GM19328 (cell line): ENCODE results near the gene SQSTM1.
A peak's percentile ranks its signal among the peaks of the same experiment; 100 is the strongest.

ENCODE experiments used
- ATAC-seq: cut with Tn5 transposase; IDR thresholded peaks from one replicate; pipeline ENCODE4 v1.9.1; 2021; ENCODE audit warnings: mild to moderate bottlenecking, moderate library complexity; ENCODE audit not compliant: unreplicated experiment

SQSTM1 gene

GRCh38 chr5:179794575-179794974, 26.1 kb upstream of the SQSTM1 start:
- no peak for ATAC-seq

DNA sequence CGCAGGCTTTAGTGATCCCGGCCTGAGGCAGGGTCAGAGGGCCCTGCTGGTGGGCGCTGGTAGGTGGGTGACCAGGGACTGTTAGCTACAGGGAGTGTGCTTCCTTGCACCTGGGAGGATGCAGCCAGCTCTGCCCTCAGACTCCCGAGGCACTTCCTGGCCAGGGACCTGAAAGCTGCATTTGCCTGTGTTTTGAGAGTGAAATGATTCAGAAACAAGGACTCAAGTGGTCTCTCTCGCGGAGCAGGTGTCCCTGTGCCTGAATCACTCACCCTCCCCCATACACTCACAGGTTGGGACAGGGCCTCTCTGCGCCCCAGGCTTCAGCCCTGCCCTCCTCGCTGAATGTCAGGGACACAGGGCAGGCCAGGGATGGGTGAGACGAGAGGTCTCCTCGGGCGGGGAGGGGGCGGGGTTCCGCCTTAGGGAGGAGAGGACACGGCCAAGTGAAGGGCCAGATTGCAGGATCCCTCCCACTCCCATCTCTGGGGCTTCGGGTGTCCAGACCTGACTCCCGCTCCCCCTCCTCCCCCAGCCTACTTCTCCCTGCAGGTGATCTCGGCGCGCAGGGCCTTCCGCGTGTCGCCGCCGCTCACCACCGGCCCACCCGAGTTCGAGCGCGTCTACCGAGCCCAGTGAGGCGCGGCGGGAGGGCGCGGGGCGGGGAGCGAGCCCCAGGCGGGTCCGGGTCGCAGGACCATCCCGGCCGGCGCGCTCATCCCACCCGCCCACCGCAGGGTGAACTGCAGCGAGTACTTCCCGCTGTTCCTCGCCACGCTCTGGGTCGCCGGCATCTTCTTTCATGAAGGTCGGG, 25.4 kb upstream of the SQSTM1 start:
- ATAC-seq = no peak

DNA sequence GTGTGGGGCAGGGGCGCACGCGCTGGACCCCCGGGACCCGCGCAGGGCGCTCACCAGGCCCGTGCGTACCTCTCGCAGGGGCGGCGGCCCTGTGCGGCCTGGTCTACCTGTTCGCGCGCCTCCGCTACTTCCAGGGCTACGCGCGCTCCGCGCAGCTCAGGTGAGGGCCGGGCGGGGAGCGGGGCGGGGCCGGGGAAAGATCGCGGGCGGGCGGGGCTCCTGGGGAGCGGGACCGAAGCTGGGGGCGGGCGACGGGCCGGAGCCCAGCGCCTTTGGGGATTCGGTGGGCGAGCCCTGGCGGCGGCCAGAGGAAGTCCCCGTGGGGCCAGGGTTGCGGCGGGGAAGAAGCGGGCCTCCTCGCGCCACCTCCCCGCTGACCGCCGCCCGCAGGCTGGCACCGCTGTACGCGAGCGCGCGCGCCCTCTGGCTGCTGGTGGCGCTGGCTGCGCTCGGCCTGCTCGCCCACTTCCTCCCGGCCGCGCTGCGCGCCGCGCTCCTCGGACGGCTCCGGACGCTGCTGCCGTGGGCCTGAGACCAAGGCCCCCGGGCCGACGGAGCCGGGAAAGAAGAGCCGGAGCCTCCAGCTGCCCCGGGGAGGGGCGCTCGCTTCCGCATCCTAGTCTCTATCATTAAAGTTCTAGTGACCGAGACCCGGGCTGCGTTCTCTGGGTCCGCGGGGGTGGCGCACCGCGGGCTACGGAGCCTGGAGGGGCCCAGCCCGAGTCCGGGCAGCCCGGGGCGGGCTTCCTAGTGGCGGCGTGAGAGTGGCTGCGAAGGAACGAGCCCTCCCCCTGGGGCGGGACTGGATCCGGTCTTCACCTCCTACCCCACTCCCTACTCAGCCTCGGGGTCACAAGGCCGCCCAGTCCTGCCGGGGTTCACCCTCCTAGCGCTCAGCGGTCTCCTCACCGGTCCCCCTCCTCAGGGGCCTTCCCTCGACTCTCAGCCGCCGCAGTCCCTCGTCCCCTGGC, 24.6 kb upstream of the SQSTM1 start:
- ATAC-seq = peak; percentile 68

DNA sequence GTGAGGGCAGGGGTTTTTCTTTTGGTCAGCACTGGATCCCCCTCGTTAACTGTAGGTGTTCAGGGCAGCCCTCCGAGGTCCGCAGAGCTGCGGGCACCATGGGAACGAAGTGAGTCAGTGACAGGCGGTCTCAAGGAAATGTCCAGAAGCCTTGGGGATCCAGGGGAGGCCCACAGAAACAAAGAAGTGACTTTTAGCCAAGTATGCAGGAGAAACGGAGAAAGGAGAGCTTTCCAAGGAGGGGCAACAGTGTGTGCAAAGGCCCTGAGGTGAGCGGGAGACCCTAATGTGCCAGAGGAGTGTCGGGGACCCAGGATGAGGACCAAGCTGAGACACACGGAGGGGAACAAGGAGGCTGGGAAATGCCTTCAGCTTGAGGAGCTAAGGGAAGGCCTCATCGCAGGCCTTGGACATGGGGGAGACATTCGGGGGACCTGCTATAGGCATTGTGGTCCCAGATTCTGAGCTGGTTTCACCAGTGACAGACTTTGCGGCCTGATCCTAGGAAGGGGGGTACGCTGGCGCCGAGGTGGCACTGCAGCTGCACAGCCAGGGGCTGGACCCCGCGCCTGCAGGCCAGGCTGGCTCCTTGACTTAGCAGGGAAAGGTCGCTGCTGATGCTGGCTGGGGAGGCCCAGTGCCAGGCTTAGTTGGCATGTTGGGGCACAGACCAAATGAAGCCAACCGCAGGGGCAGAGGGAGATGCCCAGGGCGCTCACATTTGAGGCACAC, 23.7 kb upstream of the SQSTM1 start:
- no peak for ATAC-seq

- ATAC-seq = no peak
Observed at GRCh38 chr5:179797741-179798140, 23.0 kb upstream of the SQSTM1 start.

DNA sequence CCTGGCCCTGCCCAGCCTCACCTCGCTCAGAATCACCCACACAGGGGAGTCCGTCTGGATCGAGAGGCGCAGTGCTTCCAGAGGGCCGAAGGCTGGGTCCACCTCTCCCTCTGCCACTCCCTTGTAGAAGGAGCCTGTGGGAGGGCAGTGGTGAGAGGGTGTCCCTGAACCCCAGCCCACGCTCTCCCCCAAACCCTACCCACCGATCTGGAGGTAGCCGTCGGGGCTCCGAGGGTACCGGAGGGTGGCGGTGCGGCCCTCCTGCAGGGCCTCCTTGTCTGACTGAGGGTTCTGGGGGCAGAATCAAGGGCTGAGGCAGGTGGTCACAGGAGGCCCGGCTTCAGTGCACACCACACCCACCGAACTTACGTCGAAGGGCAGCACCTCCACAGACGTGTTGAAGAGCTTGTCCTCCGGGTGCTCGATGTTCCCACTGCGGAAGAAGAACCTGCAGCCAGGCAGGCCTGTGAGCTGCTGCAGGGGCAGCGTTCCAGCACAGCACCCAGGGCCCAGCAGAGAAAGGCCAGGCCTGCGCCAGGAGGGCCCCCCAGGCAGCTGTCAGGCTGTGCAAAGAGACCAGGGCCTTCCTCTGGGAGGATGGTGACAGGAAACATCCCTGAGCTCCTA, 22.4 kb upstream of the SQSTM1 start:
- ATAC-seq = no peak

DNA sequence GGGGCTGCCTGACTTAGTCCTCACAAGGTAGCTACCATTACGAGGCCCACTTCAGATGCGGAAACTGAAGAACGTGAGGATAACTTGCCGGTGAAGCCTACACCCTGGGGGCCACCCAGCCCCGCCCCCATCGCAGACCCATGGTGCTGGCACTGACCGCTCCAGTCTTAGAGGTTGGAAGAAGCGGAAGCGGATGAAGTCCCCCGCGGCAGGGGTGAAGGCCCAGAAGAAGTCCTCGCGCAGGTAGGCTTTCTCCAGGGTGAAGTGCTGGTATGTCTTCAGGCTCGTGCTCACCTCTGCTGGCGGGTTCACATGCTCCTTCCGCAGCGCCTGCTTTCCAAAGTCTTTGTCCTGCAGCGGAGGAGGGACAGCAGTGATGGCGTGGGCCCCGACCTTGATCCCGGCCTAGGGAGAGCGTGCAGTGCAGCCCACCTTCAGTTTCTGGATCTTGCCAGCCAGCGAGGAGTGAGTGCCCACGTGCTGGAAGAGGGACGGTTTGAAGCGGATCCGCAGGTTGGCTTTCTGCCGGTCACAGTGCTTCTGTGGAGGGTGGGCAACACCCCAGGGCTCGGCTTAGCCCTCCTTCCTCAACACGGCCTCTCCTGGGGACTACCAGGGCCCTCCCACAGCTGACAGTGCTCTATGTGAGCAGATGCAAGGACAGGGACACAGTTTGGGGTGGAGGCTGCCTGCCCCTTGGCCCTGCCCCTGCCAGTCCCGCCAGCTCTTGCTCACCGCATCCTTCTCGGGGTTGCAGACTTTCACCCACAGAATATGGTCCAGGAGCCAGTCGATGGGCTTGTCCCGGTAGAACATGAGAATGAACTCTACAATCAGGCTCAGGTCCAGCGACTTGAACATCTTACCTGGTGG, 21.7 kb upstream of the SQSTM1 start:
- no peak for ATAC-seq

DNA sequence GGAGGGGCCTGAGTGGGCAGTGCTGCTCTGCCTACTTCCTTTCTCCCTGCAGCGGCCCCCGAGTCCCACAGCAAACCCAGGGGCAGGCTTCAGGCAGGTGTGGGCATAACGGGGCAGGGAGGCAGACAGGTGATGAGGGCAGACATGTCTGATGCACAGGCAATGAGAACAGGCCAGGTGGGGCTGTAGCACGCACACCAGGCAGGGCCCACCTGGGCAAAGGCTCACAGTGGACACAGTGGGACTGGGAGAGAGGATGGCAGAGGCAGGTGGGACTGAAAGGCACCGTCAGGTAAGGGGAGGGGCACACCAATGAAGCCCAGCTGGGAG, 21.1 kb upstream of the SQSTM1 start:
- ATAC-seq = no peak

DNA sequence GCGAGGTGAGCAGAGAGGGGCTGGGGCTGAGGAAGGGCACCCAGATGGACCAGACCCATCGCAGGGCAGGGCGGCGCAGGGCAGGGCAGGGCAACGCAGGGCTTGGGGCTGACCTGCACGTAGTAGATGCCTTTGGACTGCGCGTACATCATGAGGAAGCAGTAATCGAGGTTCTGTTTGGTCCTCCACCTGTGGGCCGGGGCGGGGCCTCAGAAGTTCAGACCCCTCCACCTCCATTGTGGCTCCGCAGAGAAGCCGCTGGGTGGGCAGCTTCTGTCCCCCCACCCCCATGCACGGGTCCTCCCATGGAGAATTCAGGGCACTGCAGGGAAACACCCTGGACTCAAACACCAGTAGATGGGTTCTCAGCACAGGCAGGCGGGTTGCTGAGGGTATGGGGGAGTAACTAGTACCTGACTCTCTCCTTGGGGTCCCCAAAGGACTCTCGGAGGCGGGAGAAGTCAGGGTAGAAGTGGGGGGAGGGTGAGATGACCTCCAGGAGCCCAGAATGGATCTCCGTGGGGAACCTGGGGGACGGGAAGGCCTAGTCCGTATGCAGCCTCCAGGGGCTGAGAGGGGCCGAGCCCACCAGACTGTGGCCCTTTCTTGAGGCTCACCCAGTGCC, 20.5 kb upstream of the SQSTM1 start:
- no peak for ATAC-seq

DNA sequence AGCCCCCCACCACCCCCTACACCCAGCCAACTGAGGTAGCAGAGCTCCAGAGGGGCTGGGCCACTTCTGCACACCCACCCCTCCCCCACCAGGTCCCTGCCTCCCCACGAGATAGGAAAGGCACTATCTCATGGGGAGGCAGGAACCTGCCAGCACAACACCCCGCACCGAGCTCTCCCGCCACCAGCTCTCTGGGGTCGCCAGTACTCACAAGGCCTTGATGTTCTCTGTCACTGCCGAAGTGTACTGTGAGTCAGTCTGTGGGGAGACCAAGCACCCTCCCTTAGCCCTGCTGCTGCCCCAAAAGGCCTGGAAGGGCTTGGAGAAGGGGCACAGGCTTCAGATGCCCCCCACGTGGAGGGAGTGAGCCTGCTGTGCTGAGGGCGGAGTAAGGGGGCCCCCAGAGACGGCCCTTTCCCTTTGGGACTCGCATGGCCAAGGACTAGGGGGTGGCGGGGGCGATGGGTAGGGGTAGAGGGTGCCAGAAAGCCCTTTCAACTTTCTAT, 20.0 kb upstream of the SQSTM1 start:
- ATAC-seq = no peak

DNA sequence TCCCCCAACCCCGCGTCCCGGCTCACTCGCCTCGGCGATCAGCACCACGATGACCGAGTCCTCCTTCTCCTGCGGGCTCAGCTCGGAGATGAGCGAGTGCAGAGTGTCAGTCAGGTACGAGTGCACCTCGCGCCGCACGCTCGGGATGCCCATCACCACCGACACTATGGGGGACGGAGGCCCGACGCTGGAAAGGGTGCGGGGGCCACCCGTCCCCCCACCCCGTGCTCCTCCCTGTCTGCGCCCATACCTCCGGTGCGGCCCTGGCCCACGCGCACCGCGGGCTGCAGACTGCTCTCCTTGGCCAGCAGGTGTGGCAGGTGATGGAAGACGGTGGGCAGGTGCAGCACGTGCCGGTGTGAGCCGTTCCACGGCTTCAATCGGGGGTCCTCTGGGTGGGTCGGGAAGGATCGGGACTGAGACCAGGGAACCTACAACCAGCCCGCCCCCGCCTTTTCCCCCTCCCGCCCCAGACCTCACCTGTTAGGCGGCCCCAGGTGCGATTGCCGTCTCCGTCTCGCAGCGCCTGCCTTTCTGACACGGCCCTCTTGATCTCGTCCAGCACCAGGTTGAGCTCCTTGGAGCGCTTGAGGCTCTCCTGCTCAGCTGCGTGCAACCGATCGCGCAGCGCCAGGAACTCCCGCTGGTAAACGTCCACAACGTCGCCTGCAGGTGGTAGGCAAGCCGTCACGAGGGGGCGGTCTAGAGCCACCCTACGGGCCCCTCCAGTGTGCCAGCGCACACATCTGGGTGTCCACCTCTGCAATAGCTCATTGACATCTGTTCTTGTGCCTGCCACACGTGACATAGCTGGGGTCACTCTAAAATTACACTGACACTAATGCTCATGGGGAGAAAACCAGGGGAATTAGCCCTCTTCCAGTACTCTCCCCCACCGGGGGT, 19.1 kb upstream of the SQSTM1 start:
- no peak for ATAC-seq

GRCh38 chr5:179802207-179802883, 18.4 kb upstream of the SQSTM1 start:
- no peak for ATAC-seq

DNA sequence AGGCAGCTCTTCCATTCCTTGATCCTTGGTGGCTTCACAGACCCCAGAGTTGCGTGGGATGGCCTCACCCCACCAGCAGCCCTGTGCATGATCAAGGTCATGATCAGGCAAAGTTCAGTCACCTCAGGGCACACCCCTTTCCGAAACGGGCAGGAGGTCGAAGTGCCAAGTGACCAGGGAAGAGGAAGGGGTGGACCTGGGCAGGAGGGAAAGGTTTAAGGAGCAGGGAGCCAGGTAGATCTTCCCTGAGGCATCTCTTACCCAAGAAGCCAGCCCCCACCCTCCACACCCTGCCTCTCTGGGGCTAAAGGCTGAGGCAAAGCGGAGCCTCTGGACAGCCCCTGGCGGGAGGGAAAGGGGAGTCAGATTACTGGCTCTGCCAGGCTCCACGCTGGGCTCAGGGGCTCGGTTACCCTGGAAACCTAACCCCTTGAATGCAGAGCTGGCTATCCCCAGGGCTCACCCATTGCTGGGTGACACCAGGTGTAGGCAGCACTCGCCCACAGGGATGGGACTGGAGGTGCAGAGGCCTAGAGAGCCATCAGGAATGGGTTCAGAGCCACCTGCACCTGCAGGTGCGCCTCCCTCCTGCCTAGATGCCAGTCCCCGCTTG, 17.6 kb upstream of the SQSTM1 start:
- ATAC-seq = no peak

DNA sequence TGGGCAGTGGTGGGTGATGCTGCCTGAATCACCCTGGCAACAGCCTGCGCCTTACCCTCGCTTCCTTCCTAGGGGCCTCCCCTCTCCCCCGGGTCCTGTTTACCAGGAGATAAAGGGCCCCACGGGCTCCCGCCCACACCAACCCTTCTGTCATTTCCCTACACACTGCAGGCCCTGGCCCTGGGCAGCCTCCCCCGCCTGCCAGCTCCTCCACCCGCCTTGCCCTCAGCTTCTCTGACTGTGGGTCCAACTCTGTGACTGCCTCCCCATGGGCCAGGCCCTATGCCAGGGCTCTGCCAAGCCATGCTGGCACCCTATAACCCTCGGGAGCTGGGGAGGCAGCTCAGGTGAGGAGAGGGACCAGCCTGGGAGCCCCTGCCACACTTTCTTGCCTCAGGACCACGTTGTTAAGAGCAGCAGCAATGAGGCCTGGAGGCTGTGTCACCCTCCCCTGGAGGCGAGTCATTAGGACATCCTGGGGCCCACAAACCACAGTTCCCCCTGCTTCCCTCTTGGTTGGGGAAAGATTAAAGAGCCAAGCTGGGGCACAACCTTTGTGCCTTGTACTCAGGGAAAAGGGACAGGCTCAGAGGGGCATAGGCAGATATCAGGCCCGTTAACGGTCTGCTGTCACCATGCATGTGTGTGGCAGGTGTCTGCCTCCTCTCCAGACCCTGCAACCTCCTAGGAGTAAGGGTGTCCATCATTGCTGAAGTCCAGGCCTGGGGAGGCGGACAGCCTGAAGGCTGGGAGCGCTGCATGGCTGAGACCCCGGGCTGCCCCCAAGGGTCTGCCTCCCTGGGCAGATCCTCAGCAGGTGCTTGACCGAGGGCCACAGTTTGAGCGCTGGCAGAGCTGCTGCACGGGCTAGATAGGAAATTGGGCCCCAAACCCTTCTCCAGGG, 16.8 kb upstream of the SQSTM1 start:
- no peak for ATAC-seq

DNA sequence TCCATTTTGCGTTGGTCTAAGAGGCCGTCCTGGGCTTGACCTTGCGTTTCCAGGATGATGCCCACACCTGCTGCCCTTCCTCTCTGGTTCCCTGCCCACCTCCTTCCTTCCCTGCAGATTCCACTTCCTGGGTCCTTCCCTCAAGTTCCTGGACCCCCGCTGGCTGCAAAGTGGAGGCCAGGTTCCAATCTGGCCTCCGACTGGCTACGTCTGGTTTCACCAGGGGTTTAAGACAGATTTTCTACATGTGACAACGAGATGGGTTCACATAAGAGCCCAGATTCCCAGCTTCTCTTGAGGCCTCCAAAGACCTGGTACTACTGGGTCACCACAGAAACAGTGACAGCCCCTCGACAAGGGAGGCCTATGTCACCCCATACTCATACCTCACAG, 16.2 kb upstream of the SQSTM1 start:
- ATAC-seq = no peak

- ATAC-seq = no peak
Observed at GRCh38 chr5:179805070-179805528, 15.6 kb upstream of the SQSTM1 start.
